Spleen (tissue), 7 donors: ENCODE measurements around the gene PRKCG.

Experiments
- CTCF ChIP-seq, 11 experiments: fragments of 200-600 bp in 7 of 11; fragments of 450-650 bp in 4 of 11; sonication (generic) in 4 of 11; IDR thresholded peaks in 8 of 11; conservative IDR thresholded peaks in 3 of 11; 1 replicate in 7 of 11; 2 replicates in 4 of 11; pipeline versions ENCODE4 v1.4.0 to v1.8.0; 2016 to 2021; ENCODE audit warnings: antibody characterized with exemption in 11 of 11, inconsistent platforms in 4 of 11, mild to moderate bottlenecking in 1 of 11
- POLR2A ChIP-seq, 3 donors: fragments of 450-650 bp; IDR thresholded peaks; one replicate each; pipeline ENCODE4 v1.5.1; 2017; ENCODE audit warnings: antibody characterized with exemption in 3 of 3, mild to moderate bottlenecking in 1 of 3
- POLR2AphosphoS5 ChIP-seq, 3 donors: sonication (generic); formaldehyde crosslinking; IDR thresholded peaks; one replicate each; pipeline ENCODE4 v1.5.1; 2017; ENCODE audit warnings: antibody characterized with exemption in 3 of 3
- donor health status: DM: no; HTN: no; CAD: no; lungs with moderate emphysema.
- donor health status: DM: no; HTN: no; CAD: no.
- donor health status: DM: no; HTN: no; CAD: no.

- no peak for TF ChIP-seq CTCF (IDR thresholded peaks at IDR 0.05 in 8 of 11, conservative IDR thresholded peaks at IDR 0.05 in 3 of 11)
- TF ChIP-seq POLR2A (IDR thresholded peaks at IDR 0.05) = no peak
- no peak for TF ChIP-seq POLR2AphosphoS5 (IDR thresholded peaks at IDR 0.05)
Observed at GRCh38 chr19:53885036-53885435, 3.0 kb downstream of the PRKCG start.
